OCI-LY1 (cell line): ENCODE results near the gene PADI1.

Experiments used
- H2AFZ ChIP-seq: fragments of 200-600 bp; sonication (generic), shearing (Covaris generic); 2 replicates; pipeline ENCODE4 v1.6.0; 2014; ENCODE audit warnings: antibody characterized with exemption, mild to moderate bottlenecking, low read length
- H3F3A ChIP-seq: fragments of 200-600 bp; sonication (generic), shearing (Covaris generic); 2 replicates; pipeline ENCODE4 v1.6.0; 2014; ENCODE audit warnings: mild to moderate bottlenecking, antibody characterized with exemption, low read length, moderate library complexity; ENCODE audit not compliant: insufficient read depth
- H3K27ac ChIP-seq: fragments of 200-600 bp; sonication (generic); 2 replicates; pipeline ENCODE4 v1.5.1; 2014; ENCODE audit warnings: low read length, mixed run types, mild to moderate bottlenecking, low read depth; ENCODE audit not compliant: poor library complexity, severe bottlenecking
- H3K27me3 ChIP-seq: fragments of 200-600 bp; sonication (generic); 2 replicates; pipeline ENCODE4 v1.6.0; 2014; ENCODE audit warnings: antibody characterized with exemption, mild to moderate bottlenecking, low read length, moderate library complexity; ENCODE audit not compliant: insufficient read depth
- H3K36me3 ChIP-seq: fragments of 200-600 bp; sonication (generic); 2 replicates; pipeline ENCODE4 v1.6.1; 2014; ENCODE audit warnings: mild to moderate bottlenecking, antibody characterized with exemption, low read length, moderate library complexity, mixed read lengths; ENCODE audit not compliant: insufficient read depth
- H3K4me1 ChIP-seq: fragments of 200-600 bp; sonication (generic); 2 replicates; pipeline ENCODE4 v1.5.1; 2014; ENCODE audit warnings: mild to moderate bottlenecking, low read length, moderate library complexity; ENCODE audit not compliant: insufficient read depth, severe bottlenecking
- H3K4me2 ChIP-seq: fragments of 200-600 bp; sonication (generic), shearing (Covaris generic); 2 replicates; pipeline ENCODE4 v1.6.1; 2014; ENCODE audit warnings: low read length
- H3K4me3 ChIP-seq: fragments of 200-600 bp; sonication (generic); 2 replicates; pipeline ENCODE4 v1.5.1; 2014; ENCODE audit warnings: low read length, low read depth, mild to moderate bottlenecking, mixed read lengths; ENCODE audit not compliant: poor library complexity, severe bottlenecking
- H3K79me2 ChIP-seq: fragments of 200-600 bp; shearing (Covaris generic); 2 replicates; pipeline ENCODE4 v1.6.1; 2016; ENCODE audit warnings: mixed run types, low read length, mixed read lengths; ENCODE audit not compliant: insufficient read depth
- H3K9ac ChIP-seq: fragments of 200-600 bp; sonication (generic), shearing (Covaris generic); 2 replicates; pipeline ENCODE4 v1.6.1; 2014; ENCODE audit warnings: mild to moderate bottlenecking, low read length, mixed read lengths
- H3K9me2 ChIP-seq: fragments of 200-600 bp; sonication (generic), shearing (Covaris generic); 2 replicates; pipeline ENCODE4 v1.6.1; 2014; ENCODE audit warnings: low read depth, mild to moderate bottlenecking, low read length, mixed read lengths
- H3K9me3 ChIP-seq: fragments of 200-600 bp; shearing (Covaris generic); 2 replicates; pipeline ENCODE4 v1.6.1; 2014; ENCODE audit warnings: low read length, mixed read lengths
- H4K20me1 ChIP-seq: fragments of 200-600 bp; sonication (generic), shearing (Covaris generic); 2 replicates; pipeline ENCODE4 v1.6.0; 2016; ENCODE audit warnings: mild to moderate bottlenecking, low read length; ENCODE audit not compliant: insufficient read depth
- CTCF ChIP-seq: fragments of 200-600 bp; sonication (generic), shearing (Covaris generic); IDR thresholded peaks from 2 replicates; pipeline ENCODE4 v1.5.1; 2017; ENCODE audit warnings: mild to moderate bottlenecking, antibody characterized with exemption, low read length, moderate library complexity, mixed read lengths
- EZH2 ChIP-seq: fragments of 200-600 bp; sonication (generic), shearing (Covaris generic); IDR thresholded peaks from 2 replicates; pipeline ENCODE4 v1.8.0; 2017; ENCODE audit warnings: borderline replicate concordance, mixed run types, mild to moderate bottlenecking, antibody characterized with exemption, low read length, moderate library complexity, mixed read lengths

Gene PADI1

GRCh38 chr1:17244821-17245740, 40.2 kb downstream of the PADI1 start:
- TF ChIP-seq CTCF: no peak
- no peak for TF ChIP-seq EZH2
- Histone ChIP-seq H3K9me3 (no peaks in the 10 kb centered on the region), H3K4me1 (no peaks in the 10 kb centered on the region), H3K9me2 (no peaks in the 10 kb centered on the region), H3K9ac (no peak overlapping the region), H3K27me3 (no peaks in the 10 kb centered on the region), H3K4me2 (no peak overlapping the region), H4K20me1 (no peaks in the 10 kb centered on the region), H3K79me2 (no peaks in the 10 kb centered on the region), H2AFZ (no peak overlapping the region), H3K27ac (no peak overlapping the region), H3K4me3 (no peak overlapping the region), H3F3A (no peaks in the 10 kb centered on the region), H3K36me3 (no peaks in the 10 kb centered on the region)

- Histone ChIP-seq H3K27ac (no peak overlapping the region), H4K20me1 (no peaks in the 10 kb centered on the region), H2AFZ (no peak overlapping the region), H3K9me3 (no peaks in the 10 kb centered on the region), H3K9me2 (no peaks in the 10 kb centered on the region), H3K27me3 (no peaks in the 10 kb centered on the region), H3K4me3 (no peak overlapping the region), H3K79me2 (no peaks in the 10 kb centered on the region), H3F3A (no peaks in the 10 kb centered on the region), H3K4me2 (no peak overlapping the region), H3K36me3 (no peaks in the 10 kb centered on the region), H3K9ac (no peak overlapping the region), H3K4me1 (no peaks in the 10 kb centered on the region)
- TF ChIP-seq EZH2: no peak
- TF ChIP-seq CTCF: no peak
Measured at GRCh38 chr1:17245816-17246325, 40.9 kb downstream of the PADI1 start.

GRCh38 chr1:17246971-17247370, 42.0 kb downstream of the PADI1 start:
- H4K20me1 ChIP-seq: no peaks in the 10 kb centered on the region
- H3K9me2 ChIP-seq: no peaks in the 10 kb centered on the region
- H3K4me3 ChIP-seq: no peak overlapping the region
- TF ChIP-seq CTCF: no peak
- TF ChIP-seq EZH2: no peak
- H3K4me2 ChIP-seq: no peak overlapping the region
- no peaks in the 10 kb centered on the region for H3F3A ChIP-seq
- H3K36me3 ChIP-seq: no peaks in the 10 kb centered on the region
- no peaks in the 10 kb centered on the region for H3K9me3 ChIP-seq
- H3K4me1 ChIP-seq: no peaks in the 10 kb centered on the region
- H2AFZ ChIP-seq: no peak overlapping the region
- no peaks in the 10 kb centered on the region for H3K27me3 ChIP-seq
- no peak overlapping the region for H3K9ac ChIP-seq
- H3K79me2 ChIP-seq: no peaks in the 10 kb centered on the region
- H3K27ac ChIP-seq: no peak overlapping the region
